RWPE2 (cell line): ENCODE data around the gene SLC22A13.

Source experiments
- ATAC-seq: fragments of 200-7000 bp; cut with Tn5 transposase; 3 replicates; pipeline ENCODE4 v1.9.1; 2021; ENCODE audit warnings: low read depth
- DNase-seq: peaks from one replicate; pipeline ENCODE4 v3.0.0-alpha.2; 2020; ENCODE audit warnings: low spot score
- H3K27ac ChIP-seq: fragments of 450-650 bp; 2 replicates; pipeline ENCODE4 v1.5.1; 2017; ENCODE audit warnings: mild to moderate bottlenecking; ENCODE audit not compliant: poor library complexity, severe bottlenecking
- H3K27me3 ChIP-seq: fragments of 250-450 bp; sonication (Bioruptor Pico); 2 replicates; pipeline ENCODE4 v1.5.1; 2021; ENCODE audit warnings: mild to moderate bottlenecking, moderate library complexity; ENCODE audit not compliant: insufficient read depth, poor library complexity, severe bottlenecking
- H3K36me3 ChIP-seq: fragments of 250-450 bp; sonication (Bioruptor Pico); 2 replicates; pipeline ENCODE4 v1.5.1; 2020; ENCODE audit warnings: low read depth, mild to moderate bottlenecking, moderate library complexity
- H3K4me1 ChIP-seq: fragments of 250-450 bp; sonication (Bioruptor Pico); 2 replicates; pipeline ENCODE4 v1.5.1; 2021; ENCODE audit warnings: mild to moderate bottlenecking, moderate library complexity; ENCODE audit not compliant: insufficient read depth, poor library complexity, severe bottlenecking
- H3K4me3 ChIP-seq: fragments of 250-450 bp; sonication (Bioruptor Pico); 2 replicates; pipeline ENCODE4 v1.5.1; 2021; ENCODE audit warnings: mild to moderate bottlenecking, moderate library complexity; ENCODE audit not compliant: severe bottlenecking
- H3K9me3 ChIP-seq: fragments of 250-450 bp; sonication (Bioruptor Pico); 2 replicates; pipeline ENCODE4 v1.5.1; 2021; ENCODE audit warnings: mild to moderate bottlenecking, moderate library complexity; ENCODE audit not compliant: severe bottlenecking
- TF ChIP-seq, protein P1 (sequence below): fragments of 450-650 bp; IDR thresholded peaks from one replicate; pipeline ENCODE4 v1.5.1; 2017; ENCODE audit warnings: mild to moderate bottlenecking, moderate library complexity; ENCODE audit not compliant: poor library complexity, severe bottlenecking

SLC22A13 gene

DNA sequence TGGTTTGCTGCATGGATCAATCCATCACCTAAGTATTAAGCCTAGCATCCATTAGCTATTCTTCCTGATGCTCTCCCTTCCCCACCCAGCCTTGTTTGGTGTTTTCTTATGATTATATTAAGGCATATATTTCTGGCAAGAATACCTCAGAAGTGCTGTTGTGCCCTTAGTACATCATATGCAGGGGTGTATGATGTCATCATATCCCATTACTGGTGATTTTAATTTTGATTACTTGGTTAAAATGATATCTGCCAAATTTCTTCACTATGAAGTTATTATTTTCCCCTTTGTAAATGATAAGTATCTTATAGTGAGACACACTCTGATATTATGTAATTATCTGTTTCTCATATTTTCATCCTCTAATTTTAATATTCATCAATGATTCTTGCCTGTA is 31.9 kb downstream of the SLC22A13 start:
- ATAC-seq (no peak), DNase-seq (no peak)
- Histone ChIP-seq H3K36me3 (no peaks in the 10 kb centered on the region), H3K4me1 (no peaks in the 10 kb centered on the region), H3K27ac (no peak overlapping the region), H3K27me3 (no peaks in the 10 kb centered on the region), H3K4me3 (no peak overlapping the region), H3K9me3 (no peaks in the 10 kb centered on the region)
- TF ChIP-seq, protein P1, sequence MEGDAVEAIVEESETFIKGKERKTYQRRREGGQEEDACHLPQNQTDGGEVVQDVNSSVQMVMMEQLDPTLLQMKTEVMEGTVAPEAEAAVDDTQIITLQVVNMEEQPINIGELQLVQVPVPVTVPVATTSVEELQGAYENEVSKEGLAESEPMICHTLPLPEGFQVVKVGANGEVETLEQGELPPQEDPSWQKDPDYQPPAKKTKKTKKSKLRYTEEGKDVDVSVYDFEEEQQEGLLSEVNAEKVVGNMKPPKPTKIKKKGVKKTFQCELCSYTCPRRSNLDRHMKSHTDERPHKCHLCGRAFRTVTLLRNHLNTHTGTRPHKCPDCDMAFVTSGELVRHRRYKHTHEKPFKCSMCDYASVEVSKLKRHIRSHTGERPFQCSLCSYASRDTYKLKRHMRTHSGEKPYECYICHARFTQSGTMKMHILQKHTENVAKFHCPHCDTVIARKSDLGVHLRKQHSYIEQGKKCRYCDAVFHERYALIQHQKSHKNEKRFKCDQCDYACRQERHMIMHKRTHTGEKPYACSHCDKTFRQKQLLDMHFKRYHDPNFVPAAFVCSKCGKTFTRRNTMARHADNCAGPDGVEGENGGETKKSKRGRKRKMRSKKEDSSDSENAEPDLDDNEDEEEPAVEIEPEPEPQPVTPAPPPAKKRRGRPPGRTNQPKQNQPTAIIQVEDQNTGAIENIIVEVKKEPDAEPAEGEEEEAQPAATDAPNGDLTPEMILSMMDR, result no peak

DNA sequence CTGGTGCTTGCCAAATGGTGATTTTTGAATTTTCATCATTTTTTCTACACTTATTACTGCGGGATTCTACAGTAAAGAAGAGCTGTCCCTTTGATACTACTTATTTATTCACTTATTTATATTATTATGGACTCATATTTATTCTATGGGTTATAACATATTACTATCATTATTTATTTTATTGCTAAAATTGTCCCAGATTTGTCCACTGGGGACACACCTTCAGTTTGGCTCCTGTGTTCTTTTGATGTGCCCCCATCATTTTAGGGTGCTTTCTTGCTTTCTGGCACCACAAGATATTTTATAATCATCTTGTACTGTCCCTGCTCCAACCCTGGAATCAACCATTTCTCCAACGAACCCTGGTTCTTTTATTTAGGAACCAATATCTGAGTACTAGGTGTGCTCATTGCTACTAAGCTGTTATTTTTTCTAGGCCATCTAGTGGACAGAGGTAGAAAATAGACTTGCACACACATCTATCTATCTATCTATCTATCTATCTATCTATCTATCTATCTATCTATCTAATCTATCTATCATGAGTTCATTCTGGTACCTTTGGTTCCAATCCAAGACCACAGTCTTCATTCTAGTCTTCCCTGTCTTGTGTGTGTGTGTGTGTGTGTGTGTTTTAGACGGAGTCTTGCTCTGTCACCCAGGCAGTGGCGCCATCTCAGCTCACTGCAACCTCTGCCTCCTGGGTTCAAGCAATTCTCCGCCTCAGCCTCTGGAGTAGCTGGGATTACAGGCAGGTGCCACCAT is 32.5 kb downstream of the SLC22A13 start:
- TF ChIP-seq, protein P1, result peak; percentile 69
- Histone ChIP-seq H3K36me3 (no peaks in the 10 kb centered on the region), H3K27me3 (no peaks in the 10 kb centered on the region), H3K27ac (no peak overlapping the region), H3K9me3 (no peaks in the 10 kb centered on the region), H3K4me1 (no peaks in the 10 kb centered on the region), H3K4me3 (no peak overlapping the region)
- DNase-seq (no peak), ATAC-seq (peak; percentile 64; the same call in 1 of the 3 replicates)

DNA sequence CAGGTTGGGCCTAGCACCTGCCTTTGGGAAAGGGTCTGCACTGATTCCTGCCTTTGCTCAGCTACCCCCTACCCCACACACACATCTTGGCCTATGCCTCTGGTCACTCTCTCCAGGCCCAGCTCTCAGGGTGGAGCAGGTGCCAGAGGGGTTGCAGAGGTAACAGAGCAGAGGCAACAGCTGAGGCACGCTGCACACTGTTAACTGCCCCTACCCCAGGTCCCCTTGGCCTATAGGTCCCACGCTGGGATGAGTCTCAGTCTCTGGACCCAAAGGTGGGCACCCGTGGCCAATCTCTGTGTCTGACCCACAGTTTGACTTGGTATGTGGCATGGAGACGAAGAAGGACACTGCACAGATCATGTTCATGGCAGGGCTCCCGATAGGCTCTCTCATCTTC is 41.3 kb downstream of the SLC22A13 start:
- TF ChIP-seq, protein P1, result no peak
- Histone ChIP-seq H3K4me3 (no peak overlapping the region), H3K27me3 (no peaks in the 10 kb centered on the region), H3K4me1 (no peaks in the 10 kb centered on the region), H3K36me3 (no peaks in the 10 kb centered on the region), H3K9me3 (no peaks in the 10 kb centered on the region), H3K27ac (no peak overlapping the region)
- no peak for DNase-seq
- ATAC-seq, result no peak

DNA sequence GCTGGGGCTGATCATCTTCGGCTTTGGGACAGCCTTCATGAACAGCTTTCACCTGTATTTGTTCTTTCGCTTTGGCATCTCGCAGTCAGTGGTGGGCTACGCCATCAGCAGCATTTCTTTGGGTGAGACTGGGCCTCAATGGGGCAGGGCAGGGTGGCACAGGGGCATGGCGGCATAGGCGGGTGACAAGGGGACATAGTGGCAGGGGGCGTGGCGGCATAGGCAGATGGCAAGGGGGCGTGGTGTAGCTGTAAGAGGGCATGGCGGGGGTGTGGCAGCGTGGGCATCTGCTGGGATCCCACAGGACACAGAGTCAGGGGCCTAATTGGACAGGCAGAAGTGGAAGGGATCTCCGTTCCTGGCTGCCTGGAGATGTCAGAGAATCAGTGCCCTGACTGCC is 42.0 kb downstream of the SLC22A13 start:
- Histone ChIP-seq H3K4me1 (no peaks in the 10 kb centered on the region), H3K27me3 (no peaks in the 10 kb centered on the region), H3K4me3 (no peak overlapping the region), H3K27ac (no peak overlapping the region), H3K9me3 (no peaks in the 10 kb centered on the region), H3K36me3 (no peaks in the 10 kb centered on the region)
- DNase-seq (no peak), ATAC-seq (no peak)
- TF ChIP-seq, protein P1, result no peak

DNA sequence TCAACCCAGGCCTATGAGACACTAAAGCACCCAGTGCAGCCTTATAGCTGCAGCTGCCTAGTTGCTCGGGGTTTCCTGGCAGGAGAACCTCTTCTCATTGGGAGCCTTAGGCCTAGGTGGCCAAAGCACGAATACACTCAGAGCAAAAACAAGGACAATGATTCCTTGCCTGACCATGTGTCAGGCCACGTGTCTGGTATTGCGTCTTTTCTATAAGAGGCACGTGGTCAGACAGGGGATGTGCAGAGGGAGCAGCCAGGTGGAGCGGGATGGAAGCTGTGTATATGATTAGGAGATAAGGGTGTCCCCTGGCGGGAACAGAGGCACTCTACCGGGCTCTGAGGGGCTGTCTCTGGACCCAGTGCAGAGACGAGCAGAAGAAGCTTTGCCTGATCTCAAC is 42.8 kb downstream of the SLC22A13 start:
- no peak for ATAC-seq
- DNase-seq, result no peak
- TF ChIP-seq, protein P1, result no peak
- Histone ChIP-seq H3K4me1 (no peaks in the 10 kb centered on the region), H3K9me3 (no peaks in the 10 kb centered on the region), H3K4me3 (no peak overlapping the region), H3K27ac (no peak overlapping the region), H3K36me3 (no peaks in the 10 kb centered on the region), H3K27me3 (no peaks in the 10 kb centered on the region)
